Transverse colon (tissue), 3 donors: ENCODE results near the gene COL23A1.

ENCODE experiments used
- EP300 ChIP-seq: sonication (generic); formaldehyde crosslinking; IDR thresholded peaks from one replicate; pipeline ENCODE4 v1.6.1; 2017; ENCODE audit warnings: antibody characterized with exemption, low read depth
- TF ChIP-seq, protein P1 (sequence below), 5 experiments: fragments of 200-600 bp in 3 of 5; fragments of 450-650 bp in 2 of 5; sonication (generic) in 3 of 5; IDR thresholded peaks; 1 replicate in 2 of 5; 2 replicates in 3 of 5; pipeline ENCODE4 v1.5.1; 2016 to 2017; ENCODE audit warnings: antibody characterized with exemption in 5 of 5, inconsistent platforms in 3 of 5, mild to moderate bottlenecking in 2 of 5, moderate library complexity in 1 of 5

DNA sequence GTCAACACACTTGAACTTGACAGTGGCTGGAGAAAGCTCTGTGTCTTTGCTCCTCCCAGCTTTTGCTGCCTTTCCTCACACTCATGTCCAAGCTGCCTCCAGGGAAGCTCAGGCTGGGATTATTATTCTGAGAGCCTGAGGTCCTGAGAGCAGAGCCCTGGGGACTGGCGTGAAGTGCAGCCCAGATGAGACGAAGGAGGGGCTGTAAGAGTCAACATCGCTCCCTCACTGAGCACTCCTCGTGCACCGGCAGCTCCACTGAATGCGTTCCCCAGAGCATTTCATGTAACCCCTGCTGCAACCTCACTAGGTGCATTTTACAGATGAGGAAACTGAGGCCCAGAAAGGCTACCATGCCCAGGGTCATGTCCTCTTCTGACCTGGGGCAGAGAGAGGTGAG, 294.1 kb downstream of the COL23A1 start:
- TF ChIP-seq, protein P1, sequence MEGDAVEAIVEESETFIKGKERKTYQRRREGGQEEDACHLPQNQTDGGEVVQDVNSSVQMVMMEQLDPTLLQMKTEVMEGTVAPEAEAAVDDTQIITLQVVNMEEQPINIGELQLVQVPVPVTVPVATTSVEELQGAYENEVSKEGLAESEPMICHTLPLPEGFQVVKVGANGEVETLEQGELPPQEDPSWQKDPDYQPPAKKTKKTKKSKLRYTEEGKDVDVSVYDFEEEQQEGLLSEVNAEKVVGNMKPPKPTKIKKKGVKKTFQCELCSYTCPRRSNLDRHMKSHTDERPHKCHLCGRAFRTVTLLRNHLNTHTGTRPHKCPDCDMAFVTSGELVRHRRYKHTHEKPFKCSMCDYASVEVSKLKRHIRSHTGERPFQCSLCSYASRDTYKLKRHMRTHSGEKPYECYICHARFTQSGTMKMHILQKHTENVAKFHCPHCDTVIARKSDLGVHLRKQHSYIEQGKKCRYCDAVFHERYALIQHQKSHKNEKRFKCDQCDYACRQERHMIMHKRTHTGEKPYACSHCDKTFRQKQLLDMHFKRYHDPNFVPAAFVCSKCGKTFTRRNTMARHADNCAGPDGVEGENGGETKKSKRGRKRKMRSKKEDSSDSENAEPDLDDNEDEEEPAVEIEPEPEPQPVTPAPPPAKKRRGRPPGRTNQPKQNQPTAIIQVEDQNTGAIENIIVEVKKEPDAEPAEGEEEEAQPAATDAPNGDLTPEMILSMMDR (IDR thresholded peaks at IDR 0.05) = no peak
- no peak for TF ChIP-seq EP300
